ENCODE results near the gene CCL23. TPM values are rescaled to one million over a fixed set of nuclear protein-coding genes. Genes with fewer than 3 reads are reported as not detected.

CCL23 gene
- total RNA-seq, 1 experiment from 2014 or later, result not detected

GRCh38 chr17:36011201-36011600, 6.6 kb downstream of the CCL23 start:
- H3K4me3 ChIP-seq (ENCODE audit: low read depth, low read length), result no peak overlapping the region
- peaks cover 4% of the 10 kb centered on the region; the same call in 1 of the 2 replicates for H3K9me3 ChIP-seq
- no peak for DNase-seq
- CTCF ChIA-PET, result no interaction called here
- 0 out of 2 replicates have a peak, but pooled peaks cover 2% of the 10 kb centered on the region for H3K4me1 ChIP-seq
- H3K9me3 Mint-ChIP-seq (ENCODE audit: unreplicated experiment), result peaks cover 15% of the 10 kb centered on the region
- no peaks in the 10 kb centered on the region for H3K36me3 Mint-ChIP-seq (ENCODE audit: insufficient read depth, unreplicated experiment)
- no peak overlapping the region for H3K27ac Mint-ChIP-seq (ENCODE audit: unreplicated experiment)
- POLR2A ChIA-PET, result no interaction called here
- peaks cover 3% of the 10 kb centered on the region for H3K27me3 Mint-ChIP-seq (ENCODE audit: insufficient read depth, unreplicated experiment)
- no peaks in the 10 kb centered on the region for H3K4me1 Mint-ChIP-seq (ENCODE audit: low read depth, unreplicated experiment)
- no peaks in the 10 kb centered on the region for H3K36me3 ChIP-seq (ENCODE audit: control insufficient read depth, insufficient read depth, low read length)
- no TSS peak for BruUV-seq (replicated peaks)
- H3K4me3 Mint-ChIP-seq (ENCODE audit: unreplicated experiment), result no peak overlapping the region
- H3K27me3 ChIP-seq (replicated peaks; ENCODE audit: control insufficient read depth, insufficient read depth, low read length), result no peaks in the 10 kb centered on the region; the same call in 1 of the 2 replicates
- no peak for TF ChIP-seq CTCF (IDR thresholded peaks at IDR 0.05; ENCODE audit: insufficient read depth in 1 of 2, low read depth in 1 of 2, low read length in 1 of 2, severe bottlenecking in 1 of 2, unreplicated experiment in 1 of 2)
- intact Hi-C loops (cut with micrococcal nuclease; ENCODE audit: unreplicated experiment), result no loop called here

GRCh38 chr17:36008998-36009665, 8.6 kb downstream of the CCL23 start:
- Histone ChIP-seq H3K4me3 (ENCODE audit: low read depth, low read length) (no peak overlapping the region), H3K9me3 (peaks cover 4% of the 10 kb centered on the region; the same call in 1 of the 2 replicates), H3K4me1 (0 out of 2 replicates have a peak, but pooled peaks cover 2% of the 10 kb centered on the region), H3K27me3 (replicated peaks; ENCODE audit: control insufficient read depth, insufficient read depth, low read length) (no peaks in the 10 kb centered on the region; the same call in 1 of the 2 replicates), H3K36me3 (ENCODE audit: control insufficient read depth, insufficient read depth, low read length) (no peaks in the 10 kb centered on the region)
- peak in 1 of 2 experiments; percentile 39 for DNase-seq
- Mint-ChIP-seq H3K9me3 (ENCODE audit: unreplicated experiment) (peaks cover 15% of the 10 kb centered on the region), H3K36me3 (ENCODE audit: insufficient read depth, unreplicated experiment) (no peaks in the 10 kb centered on the region), H3K4me1 (ENCODE audit: low read depth, unreplicated experiment) (no peaks in the 10 kb centered on the region), H3K27ac (ENCODE audit: unreplicated experiment) (no peak overlapping the region), H3K4me3 (ENCODE audit: unreplicated experiment) (no peak overlapping the region), H3K27me3 (ENCODE audit: insufficient read depth, unreplicated experiment) (peaks cover 3% of the 10 kb centered on the region)
- peak; percentile 32 to 71 for TF ChIP-seq CTCF (IDR thresholded peaks at IDR 0.05; ENCODE audit: insufficient read depth in 1 of 2, low read depth in 1 of 2, low read length in 1 of 2, severe bottlenecking in 1 of 2, unreplicated experiment in 1 of 2)
- no TSS peak for BruUV-seq (replicated peaks)
- CTCF ChIA-PET, result interaction anchor here (0.6 to 2.4 kb wide), 4 partner anchors 20 to 1041 kb away, joined by 3 to 12 read pairs (median 6); no protein-coding TSS in a partner anchor
- intact Hi-C loops (cut with micrococcal nuclease; ENCODE audit: unreplicated experiment), result loop anchor here (1.0 kb wide), 1 partner anchor 40 kb away; no protein-coding TSS in a partner anchor
- POLR2A ChIA-PET, result interaction anchor here (0.6 kb wide), 1 partner anchor 228 kb away, joined by 3 read pairs; no protein-coding TSS in a partner anchor

DNA sequence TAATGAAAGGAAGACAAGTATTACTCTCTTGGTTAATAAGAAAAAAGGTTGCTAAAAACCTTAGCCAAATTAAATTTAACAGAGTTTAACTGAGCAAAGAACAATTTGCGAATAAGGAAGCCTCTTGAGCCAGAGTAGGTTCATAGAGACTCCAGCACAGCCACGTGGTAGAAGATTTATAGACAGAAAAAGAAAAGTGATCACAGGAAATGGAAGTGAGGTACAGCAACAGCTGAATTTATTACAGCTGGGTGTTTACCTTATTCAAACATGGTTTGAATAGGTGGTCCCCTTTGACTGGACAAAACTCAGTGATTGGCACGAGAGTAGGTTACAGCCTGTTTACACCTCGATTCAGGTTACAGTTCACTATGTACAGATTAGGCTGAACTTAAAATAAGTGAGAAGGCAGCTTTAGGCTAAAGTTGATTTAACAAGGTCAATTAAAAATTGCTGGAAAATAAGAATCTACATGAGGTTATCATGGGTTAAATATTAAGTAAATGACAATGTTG, 13.1 kb downstream of the CCL23 start:
- H3K4me1 ChIP-seq, result peaks cover 24% of the 10 kb centered on the region
- Mint-ChIP-seq H3K36me3 (ENCODE audit: insufficient read depth, unreplicated experiment) (no peaks in the 10 kb centered on the region), H3K4me3 (ENCODE audit: unreplicated experiment) (no peak overlapping the region), H3K27me3 (ENCODE audit: insufficient read depth, unreplicated experiment) (no peaks in the 10 kb centered on the region), H3K4me1 (ENCODE audit: low read depth, unreplicated experiment) (peaks cover 18% of the 10 kb centered on the region), H3K27ac (ENCODE audit: unreplicated experiment) (no peak overlapping the region), H3K9me3 (ENCODE audit: unreplicated experiment) (peaks cover 15% of the 10 kb centered on the region)
- ChIA-PET POLR2A (no interaction called here), CTCF (interaction anchor here (0.6 kb wide), 1 partner anchor 215 kb away, joined by 4 read pairs; no protein-coding TSS in a partner anchor)
- H3K4me3 ChIP-seq (ENCODE audit: low read depth, low read length), result no peak overlapping the region
- no peaks in the 10 kb centered on the region for H3K36me3 ChIP-seq (ENCODE audit: control insufficient read depth, insufficient read depth, low read length)
- BruUV-seq (replicated peaks), result no TSS peak
- no peaks in the 10 kb centered on the region for H3K27me3 ChIP-seq (replicated peaks; ENCODE audit: control insufficient read depth, insufficient read depth, low read length)
- no peak for TF ChIP-seq CTCF (IDR thresholded peaks at IDR 0.05; ENCODE audit: insufficient read depth in 1 of 2, low read depth in 1 of 2, low read length in 1 of 2, severe bottlenecking in 1 of 2, unreplicated experiment in 1 of 2)
- intact Hi-C loops (cut with micrococcal nuclease; ENCODE audit: unreplicated experiment), result no loop called here
- peaks cover 4% of the 10 kb centered on the region; the same call in 1 of the 2 replicates for H3K9me3 ChIP-seq
- no peak for DNase-seq
